Activated CD8-positive, alpha-beta T cell treated with anti-CD3 and anti-CD28 coated beads, Interleukin-2, amount 10 ng/mL, durations not matched to agents 7 days and 5 days (primary cell): Measurements from ENCODE around the gene MGMT. TPM values are rescaled to one million over a fixed set of nuclear protein-coding genes. Genes with fewer than 3 reads are reported as not detected.

Source experiments
- ATAC-seq: fragments of 150-1000 bp; cut with Tn5 transposase; one replicate; pipeline ENCODE4 v1.10.0; 2021; ENCODE audit warnings: moderate library complexity
- CTCF ChIA-PET: fragments of 350-600 bp; sonication (Branson Sonifier 250); formaldehyde crosslinking; loops from one replicate; lab custom pipeline; 2021; ENCODE audit warnings: antibody characterized with exemption; lab: Charles Lee
- POLR2A ChIA-PET: fragments of 350-600 bp; sonication (Branson Sonifier 250); formaldehyde crosslinking; loops from one replicate; lab custom pipeline; 2021; ENCODE audit warnings: antibody characterized with exemption; lab: Charles Lee
- DNase-seq: peaks from one replicate; pipeline ENCODE4 v3.0.0-alpha.2; 2020
- H3K27ac Mint-ChIP-seq: one replicate; pipeline ENCODE4 v1.8.0; 2021; ENCODE audit warnings: mild to moderate bottlenecking, mixed read lengths
- H3K27me3 Mint-ChIP-seq: one replicate; pipeline ENCODE4 v1.8.0; 2021; ENCODE audit warnings: low read depth, mixed read lengths
- H3K36me3 Mint-ChIP-seq: one replicate; pipeline ENCODE4 v1.8.0; 2021; ENCODE audit warnings: low read depth, mixed read lengths
- H3K4me1 Mint-ChIP-seq: one replicate; pipeline ENCODE4 v1.8.0; 2021; ENCODE audit warnings: low read depth, mixed read lengths
- H3K4me3 Mint-ChIP-seq: one replicate; pipeline ENCODE4 v1.8.0; 2021; ENCODE audit warnings: mild to moderate bottlenecking, mixed read lengths
- H3K9me3 Mint-ChIP-seq: one replicate; pipeline ENCODE4 v1.8.0; 2022; ENCODE audit warnings: mixed read lengths; ENCODE audit not compliant: insufficient read depth
- total RNA-seq, 2 experiments: library from RNA; stranded (reverse); gene quantifications; one replicate each; pipeline ENCODE4 v1.2.3, GENCODE V29; 2021

MGMT gene
- total RNA-seq, 2 experiments from 2014 or later: 16.7 to 17.3 TPM

DNA sequence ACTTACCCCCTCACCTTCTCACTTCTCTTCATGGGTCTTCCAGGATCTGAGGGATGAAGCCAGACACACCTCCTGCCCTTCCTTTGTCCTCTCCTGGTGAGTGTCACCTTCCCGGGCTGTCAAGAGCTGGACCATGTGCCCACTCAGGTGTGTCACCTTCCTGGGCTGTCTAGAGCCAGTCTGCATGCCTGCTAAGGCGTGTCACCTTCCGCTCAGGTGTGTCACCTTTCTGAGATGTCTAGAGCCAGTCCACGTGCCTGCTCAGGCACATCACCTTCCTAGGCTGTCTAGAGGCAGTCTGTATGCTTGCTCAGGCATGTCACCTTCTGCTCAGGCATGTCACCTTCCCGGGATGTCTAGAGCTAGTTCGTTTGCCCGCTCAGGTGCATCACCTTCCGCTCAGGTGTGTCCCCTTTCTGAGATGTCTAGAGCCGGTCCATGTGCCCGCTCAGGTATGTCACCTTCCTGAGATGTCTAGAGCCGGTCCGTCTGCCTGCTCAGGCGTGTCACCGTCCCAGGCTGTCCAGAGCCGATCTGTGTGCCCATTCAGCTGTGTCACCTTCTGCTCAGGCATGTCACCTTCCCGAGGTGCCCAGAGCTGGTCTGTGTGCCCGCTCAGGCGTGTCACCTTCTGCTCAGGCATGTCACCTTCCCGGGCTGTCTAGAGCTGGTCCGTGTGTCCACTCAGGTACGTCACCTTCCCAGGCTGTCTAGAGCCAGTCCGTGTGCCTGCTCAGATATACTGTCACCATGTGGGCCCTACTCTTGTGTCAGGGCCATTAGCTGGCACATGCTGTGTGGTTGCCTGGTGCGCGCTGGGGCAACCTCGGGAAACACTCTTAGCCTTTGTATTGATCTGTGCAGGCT lies 251.7 kb downstream of the MGMT start:
- ATAC-seq: no peak
- DNase-seq: no peak
- POLR2A ChIA-PET: no interaction called here
- Mint-ChIP-seq H3K4me3 (no peak overlapping the region), H3K27me3 (no peaks in the 10 kb centered on the region), H3K27ac (no peak overlapping the region), H3K36me3 (peaks cover 3% of the 10 kb centered on the region), H3K9me3 (peaks cover 15% of the 10 kb centered on the region), H3K4me1 (no peaks in the 10 kb centered on the region)
- CTCF ChIA-PET: interaction anchor here (0.7 kb wide), 1 partner anchor 251 kb away, joined by 3 read pairs; no protein-coding TSS in a partner anchor

- POLR2A ChIA-PET: no interaction called here
- Mint-ChIP-seq H3K9me3 (peaks cover 15% of the 10 kb centered on the region), H3K27me3 (no peaks in the 10 kb centered on the region), H3K36me3 (peaks cover 3% of the 10 kb centered on the region), H3K4me3 (no peak overlapping the region), H3K4me1 (no peaks in the 10 kb centered on the region), H3K27ac (no peak overlapping the region)
- DNase-seq (no peak), ATAC-seq (no peak)
- CTCF ChIA-PET: interaction anchor here (0.7 kb wide), 1 partner anchor 252 kb away, joined by 3 read pairs; no protein-coding TSS in a partner anchor
Observed at GRCh38 chr10:129719415-129719739, 252.3 kb downstream of the MGMT start.

DNA sequence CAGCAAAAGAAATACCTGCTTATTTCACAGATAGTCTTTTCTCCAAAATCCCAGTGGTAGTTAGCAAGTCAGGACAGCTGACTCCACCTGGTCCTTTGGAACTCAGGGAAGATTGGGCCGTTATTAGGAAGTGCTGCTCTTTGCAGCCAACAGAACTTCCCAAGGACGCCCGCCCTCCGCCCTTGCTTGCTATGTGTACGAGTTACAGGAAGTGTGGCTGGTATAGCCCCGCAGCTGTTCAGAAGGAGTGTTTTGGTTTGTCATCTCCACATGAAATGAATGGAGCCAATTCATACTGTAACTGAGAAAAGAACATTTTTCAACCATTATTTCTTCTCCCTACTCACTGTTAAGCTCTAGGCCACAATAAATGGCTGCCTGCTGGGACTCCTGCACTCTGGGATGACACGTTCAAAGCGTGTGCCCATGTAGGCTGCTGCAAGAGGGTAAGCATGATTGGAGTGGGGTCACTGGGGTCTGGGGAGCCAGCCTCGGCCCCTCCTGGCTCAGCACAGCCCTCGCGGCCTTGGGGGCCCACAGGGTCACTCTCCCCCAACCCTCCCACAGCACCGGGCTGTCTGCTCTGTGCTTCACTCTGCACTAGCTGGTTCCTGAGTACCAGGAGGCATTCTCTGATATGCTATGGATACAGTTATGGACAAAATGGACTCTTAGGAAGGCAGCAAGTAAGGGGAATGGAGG lies 253.0 kb downstream of the MGMT start:
- ChIA-PET POLR2A (no interaction called here), CTCF (no interaction called here)
- H3K4me1 Mint-ChIP-seq: no peaks in the 10 kb centered on the region
- H3K9me3 Mint-ChIP-seq: peaks cover 15% of the 10 kb centered on the region
- peaks cover 3% of the 10 kb centered on the region for H3K36me3 Mint-ChIP-seq
- no peaks in the 10 kb centered on the region for H3K27me3 Mint-ChIP-seq
- H3K4me3 Mint-ChIP-seq: no peak overlapping the region
- no peak overlapping the region for H3K27ac Mint-ChIP-seq
- DNase-seq (no peak), ATAC-seq (no peak)

GRCh38 chr10:129725011-129725410 lies 258.0 kb downstream of the MGMT start:
- H3K36me3 Mint-ChIP-seq: peaks cover 5% of the 10 kb centered on the region
- H3K9me3 Mint-ChIP-seq: peaks cover 24% of the 10 kb centered on the region
- CTCF ChIA-PET: no interaction called here

DNA sequence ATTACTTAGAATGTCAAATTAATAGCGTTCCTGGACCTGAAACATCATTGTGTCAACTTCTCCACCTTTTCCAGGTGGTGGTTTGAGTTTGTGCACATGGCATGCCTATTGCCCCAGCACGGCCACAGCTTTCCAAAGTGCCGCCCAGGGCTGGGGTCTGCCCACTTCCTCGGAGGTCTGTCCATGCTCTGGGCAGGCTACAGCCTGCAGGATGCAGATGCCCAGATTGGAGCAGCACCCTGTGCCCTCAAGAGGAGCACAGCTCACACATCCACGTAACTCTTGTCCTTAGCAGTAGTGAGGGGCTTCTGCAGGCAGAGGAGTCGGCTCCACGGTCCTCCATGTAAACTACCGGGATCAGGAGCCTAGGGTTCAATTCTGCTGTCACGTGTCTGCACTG lies 258.4 kb downstream of the MGMT start:
- H3K4me3 Mint-ChIP-seq: no peak overlapping the region
- no peak overlapping the region for H3K27ac Mint-ChIP-seq
- CTCF ChIA-PET: no interaction called here
- ATAC-seq: no peak
- POLR2A ChIA-PET: no interaction called here
- no peak for DNase-seq
- H3K4me1 Mint-ChIP-seq: no peaks in the 10 kb centered on the region
- peaks cover 25% of the 10 kb centered on the region for H3K9me3 Mint-ChIP-seq
- peaks cover 5% of the 10 kb centered on the region for H3K36me3 Mint-ChIP-seq
- no peaks in the 10 kb centered on the region for H3K27me3 Mint-ChIP-seq

More at GRCh38 chr10:129725011-129725410, 258.0 kb downstream of the MGMT start:
- POLR2A ChIA-PET: no interaction called here
- no peak overlapping the region for H3K27ac Mint-ChIP-seq
- H3K4me3 Mint-ChIP-seq: no peak overlapping the region
- no peaks in the 10 kb centered on the region for H3K27me3 Mint-ChIP-seq
- no peaks in the 10 kb centered on the region for H3K4me1 Mint-ChIP-seq
- ATAC-seq (no peak), DNase-seq (no peak)

DNA sequence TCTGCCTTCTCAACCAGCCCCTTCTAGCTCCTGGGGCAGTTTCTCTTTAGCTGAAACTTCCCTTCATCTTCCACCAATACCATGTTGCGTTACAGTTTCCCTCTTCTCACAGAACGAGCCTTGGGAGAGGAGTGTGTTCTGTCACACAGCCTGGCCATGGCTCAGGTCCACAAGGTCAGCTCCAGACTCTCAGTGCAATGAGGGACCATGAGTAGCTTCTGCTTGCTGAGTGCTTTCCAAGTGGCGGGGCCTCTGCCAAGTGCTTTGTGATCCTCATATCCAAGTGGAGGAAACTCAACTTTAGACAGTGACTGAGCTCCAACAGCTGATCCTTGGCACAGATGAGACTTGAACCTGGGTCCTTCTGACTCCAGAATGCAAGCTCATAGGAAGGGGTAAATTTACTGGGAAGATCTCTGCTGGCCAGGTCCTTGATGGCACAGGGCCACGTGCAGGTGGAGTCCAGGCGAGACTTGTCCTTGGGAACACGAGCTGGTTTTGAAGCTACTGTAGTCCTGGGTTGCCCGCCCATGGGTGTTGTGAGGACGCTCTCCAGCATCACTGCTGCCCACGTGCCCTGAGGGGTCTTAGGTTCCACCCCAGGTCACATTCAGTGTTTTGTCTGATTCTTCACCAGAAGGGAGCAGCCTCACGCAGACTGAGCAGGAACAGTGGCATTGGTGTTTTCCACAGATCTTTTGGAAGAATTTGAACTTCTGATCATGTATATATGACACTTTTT lies 259.0 kb downstream of the MGMT start:
- DNase-seq: no peak
- ChIA-PET POLR2A (no interaction called here), CTCF (no interaction called here)
- ATAC-seq: no peak
- Mint-ChIP-seq H3K27me3 (no peaks in the 10 kb centered on the region), H3K36me3 (peaks cover 5% of the 10 kb centered on the region), H3K4me1 (no peaks in the 10 kb centered on the region), H3K27ac (no peak overlapping the region), H3K4me3 (no peak overlapping the region), H3K9me3 (peaks cover 23% of the 10 kb centered on the region)

DNA sequence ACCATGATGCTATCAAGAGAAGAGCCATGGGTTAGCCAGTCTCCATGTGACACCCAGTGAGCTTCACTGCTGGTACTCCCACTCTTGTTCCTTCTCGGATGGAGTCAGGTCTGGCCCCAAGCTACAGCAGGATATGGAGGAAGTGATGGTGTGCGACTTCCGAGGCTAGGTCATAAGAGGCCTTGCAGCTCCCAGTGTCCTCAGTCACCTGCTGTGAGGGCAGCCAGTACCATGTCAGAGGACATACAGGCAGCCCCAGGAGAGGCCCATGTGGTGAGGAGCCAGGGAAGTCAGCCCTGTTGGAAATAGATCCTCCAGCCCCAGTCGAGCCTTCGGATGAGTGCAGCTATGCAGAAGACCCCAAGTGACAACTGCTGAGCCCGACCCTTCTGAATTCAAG lies 260.0 kb downstream of the MGMT start:
- Mint-ChIP-seq H3K9me3 (peaks cover 17% of the 10 kb centered on the region), H3K4me1 (no peaks in the 10 kb centered on the region), H3K27ac (no peak overlapping the region), H3K4me3 (no peak overlapping the region), H3K36me3 (peaks cover 5% of the 10 kb centered on the region), H3K27me3 (no peaks in the 10 kb centered on the region)
- CTCF ChIA-PET: no interaction called here
- POLR2A ChIA-PET: no interaction called here
- ATAC-seq (no peak), DNase-seq (no peak)

- H3K9me3 Mint-ChIP-seq: peaks cover 17% of the 10 kb centered on the region
- POLR2A ChIA-PET: no interaction called here
- H3K4me3 Mint-ChIP-seq: no peak overlapping the region
- no peaks in the 10 kb centered on the region for H3K4me1 Mint-ChIP-seq
- ATAC-seq (no peak), DNase-seq (no peak)
- H3K27ac Mint-ChIP-seq: no peak overlapping the region
- H3K36me3 Mint-ChIP-seq: peaks cover 5% of the 10 kb centered on the region
- no peaks in the 10 kb centered on the region for H3K27me3 Mint-ChIP-seq
- CTCF ChIA-PET: no interaction called here
Observed at GRCh38 chr10:129727495-129727894, 260.5 kb downstream of the MGMT start.

DNA sequence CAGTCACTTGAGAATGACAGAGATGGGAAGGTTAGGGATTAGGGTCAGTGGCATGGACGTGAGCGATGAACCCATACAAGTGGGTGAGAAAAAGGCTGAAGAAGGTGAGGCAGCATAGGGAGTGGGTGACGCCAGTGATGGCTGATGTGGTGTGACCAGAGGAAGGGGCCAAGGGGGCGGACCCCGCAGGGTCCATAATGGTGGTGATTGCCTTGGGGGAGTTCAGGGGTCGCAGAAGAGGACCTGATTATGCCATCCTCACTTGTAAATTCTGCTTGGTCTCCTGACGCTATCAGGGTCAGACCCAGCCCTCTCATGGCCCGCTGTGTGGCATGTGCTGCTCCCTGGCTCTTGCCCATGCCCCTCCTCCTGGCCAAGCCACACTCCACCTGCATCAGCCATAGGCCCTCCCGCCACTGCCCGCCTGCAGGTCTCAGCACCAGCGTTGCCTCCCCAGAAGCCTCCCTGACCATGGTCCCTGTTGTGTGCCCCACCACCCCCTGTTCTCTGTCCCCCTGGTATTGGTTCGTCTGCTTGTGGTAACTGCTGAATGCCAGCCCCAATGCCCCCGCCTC lies 261.3 kb downstream of the MGMT start:
- CTCF ChIA-PET: no interaction called here
- no peaks in the 10 kb centered on the region for H3K4me1 Mint-ChIP-seq

GRCh38 chr10:129728905-129729795 lies 262.1 kb downstream of the MGMT start:
- Mint-ChIP-seq H3K4me1 (no peaks in the 10 kb centered on the region), H3K4me3 (no peak overlapping the region), H3K27me3 (no peaks in the 10 kb centered on the region), H3K27ac (no peak overlapping the region), H3K9me3 (peaks cover 13% of the 10 kb centered on the region), H3K36me3 (peaks cover 5% of the 10 kb centered on the region)
- DNase-seq (no peak), ATAC-seq (no peak)
- ChIA-PET POLR2A (no interaction called here), CTCF (no interaction called here)

More for the DNA sequence above, 261.3 kb downstream of the MGMT start:
- peaks cover 13% of the 10 kb centered on the region for H3K9me3 Mint-ChIP-seq
- DNase-seq (no peak), ATAC-seq (no peak)
- H3K27me3 Mint-ChIP-seq: no peaks in the 10 kb centered on the region
- H3K36me3 Mint-ChIP-seq: peaks cover 5% of the 10 kb centered on the region
- H3K4me3 Mint-ChIP-seq: no peak overlapping the region
- POLR2A ChIA-PET: no interaction called here
- no peak overlapping the region for H3K27ac Mint-ChIP-seq
